ENCODE results near the gene IGF1R.

The IGF1R gene

DNA sequence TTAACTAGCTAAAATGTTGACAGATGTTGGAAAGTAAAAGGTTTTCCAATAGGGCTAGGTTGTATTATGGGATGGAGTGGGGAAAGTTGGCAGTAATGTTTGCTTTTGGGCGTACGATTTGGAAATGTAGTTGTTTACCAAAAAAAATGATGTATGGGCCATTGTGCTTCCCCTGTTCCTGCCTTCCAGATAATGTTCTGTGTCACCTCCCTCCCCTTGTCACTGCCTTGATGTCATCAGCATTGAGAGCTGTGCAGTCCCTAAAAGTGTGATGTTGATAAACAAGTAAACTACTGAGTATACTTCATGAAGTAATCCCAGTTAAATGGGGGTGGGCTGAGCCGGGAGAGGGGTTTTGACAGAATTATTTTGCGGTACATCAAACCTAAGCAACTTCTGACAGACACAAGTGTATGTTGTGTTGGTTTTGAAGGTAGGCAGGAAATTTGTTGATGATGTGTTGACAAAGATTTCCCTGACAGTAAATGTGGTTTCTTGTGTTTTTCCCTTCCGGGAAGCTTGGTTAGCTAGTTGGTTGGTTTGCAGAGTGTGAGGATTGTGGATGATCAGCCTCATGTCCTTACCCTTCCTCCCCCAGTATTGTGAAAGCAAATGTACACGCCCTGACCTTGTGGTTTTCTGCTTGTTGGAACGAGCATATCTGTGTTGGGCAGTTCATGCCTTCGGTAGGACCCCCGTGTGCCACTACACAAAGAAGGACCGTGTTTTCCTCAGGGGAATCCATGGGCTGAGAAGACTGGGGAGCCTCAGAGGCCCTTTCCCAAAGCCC, 271.9 kb downstream of the IGF1R start:
- peaks cover 48% of the 10 kb centered on the region for H3K36me3 Mint-ChIP-seq (ENCODE audit: low read depth)

DNA sequence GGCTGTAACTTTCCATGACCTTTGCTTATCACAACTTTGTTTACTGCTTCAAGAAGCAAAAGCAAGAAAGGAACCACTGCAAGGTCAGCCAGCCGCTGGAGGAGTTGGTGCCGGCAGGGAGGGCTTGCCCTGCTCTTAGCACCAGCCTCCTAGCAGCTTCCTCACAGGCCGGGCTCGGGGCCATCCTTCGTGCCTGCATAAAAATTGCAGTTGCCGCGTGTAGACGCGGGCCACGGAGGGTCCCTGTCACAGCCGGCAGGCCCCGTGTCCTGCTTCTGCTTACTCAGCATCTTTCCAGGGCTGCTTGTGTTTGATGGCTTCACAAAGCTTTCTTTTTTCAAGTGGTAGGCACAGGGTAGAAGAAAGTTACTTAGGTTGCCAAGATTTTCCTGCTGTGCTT, 274.8 kb downstream of the IGF1R start:
- H3K4me3 Mint-ChIP-seq, result no peak overlapping the region
- H3K27ac Mint-ChIP-seq, result no peak overlapping the region
- DNase-seq (ENCODE audit: low spot score), result no peak
- no peaks in the 10 kb centered on the region for H3K9me3 Mint-ChIP-seq
- peaks cover 17% of the 10 kb centered on the region for H3K4me1 Mint-ChIP-seq (ENCODE audit: low read depth)
- peaks cover 32% of the 10 kb centered on the region for H3K36me3 Mint-ChIP-seq (ENCODE audit: low read depth)
- no peaks in the 10 kb centered on the region for H3K27me3 Mint-ChIP-seq (ENCODE audit: low read depth)

More for the DNA sequence above, 271.9 kb downstream of the IGF1R start:
- no peak for DNase-seq (ENCODE audit: low spot score)
- no peaks in the 10 kb centered on the region for H3K9me3 Mint-ChIP-seq
- no peak overlapping the region for H3K27ac Mint-ChIP-seq
- peak overlapping the region; percentile 10 for H3K4me3 Mint-ChIP-seq
- peaks cover 19% of the 10 kb centered on the region for H3K4me1 Mint-ChIP-seq (ENCODE audit: low read depth)
- no peaks in the 10 kb centered on the region for H3K27me3 Mint-ChIP-seq (ENCODE audit: low read depth)

DNA sequence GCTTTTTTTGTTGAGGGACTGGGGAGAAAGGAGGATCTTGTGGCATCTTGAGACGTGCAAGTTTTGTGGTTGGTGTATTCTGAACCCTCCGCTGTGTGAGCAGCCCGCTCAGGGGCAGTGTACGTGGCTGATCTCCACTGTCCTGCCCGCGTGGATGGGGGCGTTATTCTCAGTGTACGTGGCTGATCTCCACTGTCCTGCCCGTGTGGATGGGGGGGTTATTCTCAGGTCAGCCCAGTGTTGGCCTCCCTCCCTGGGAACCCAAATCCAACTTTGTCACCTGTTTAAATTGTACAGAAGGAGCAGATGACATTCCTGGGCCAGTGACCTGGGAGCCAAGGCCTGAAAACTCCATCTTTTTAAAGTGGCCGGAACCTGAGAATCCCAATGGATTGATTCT, 275.2 kb downstream of the IGF1R start:
- no peak overlapping the region for H3K4me3 Mint-ChIP-seq
- no peak overlapping the region for H3K27ac Mint-ChIP-seq
- H3K9me3 Mint-ChIP-seq, result no peaks in the 10 kb centered on the region
- peaks cover 17% of the 10 kb centered on the region for H3K4me1 Mint-ChIP-seq (ENCODE audit: low read depth)
- DNase-seq (ENCODE audit: low spot score), result no peak
- peaks cover 28% of the 10 kb centered on the region for H3K36me3 Mint-ChIP-seq (ENCODE audit: low read depth)
- no peaks in the 10 kb centered on the region for H3K27me3 Mint-ChIP-seq (ENCODE audit: low read depth)

- Mint-ChIP-seq H3K27ac (no peak overlapping the region), H3K9me3 (no peaks in the 10 kb centered on the region), H3K4me1 (ENCODE audit: low read depth) (peaks cover 14% of the 10 kb centered on the region), H3K36me3 (ENCODE audit: low read depth) (peaks cover 21% of the 10 kb centered on the region), H3K4me3 (no peak overlapping the region), H3K27me3 (ENCODE audit: low read depth) (no peaks in the 10 kb centered on the region)
- DNase-seq (ENCODE audit: low spot score), result no peak
Observed at GRCh38 chr15:98924401-98925049, 276.2 kb downstream of the IGF1R start.

DNA sequence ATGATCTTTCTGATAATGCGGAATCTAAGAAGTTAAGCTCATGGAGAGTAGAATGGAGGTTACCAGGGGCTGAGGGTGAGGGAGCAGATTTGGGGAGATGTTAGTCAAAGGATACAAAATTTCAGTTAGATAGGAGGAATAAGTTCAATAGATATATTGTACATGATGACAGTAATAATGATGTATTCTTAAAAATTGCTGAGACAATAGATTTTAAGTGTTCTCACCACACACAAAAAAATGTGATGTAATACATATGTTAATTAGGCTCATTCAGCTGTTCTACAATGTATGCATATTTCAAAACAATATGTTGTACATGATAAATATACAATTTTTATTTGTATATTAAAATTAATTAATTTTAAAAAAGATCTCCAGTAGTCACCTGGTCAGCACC, 277.9 kb downstream of the IGF1R start:
- Mint-ChIP-seq H3K4me1 (ENCODE audit: low read depth) (no peaks in the 10 kb centered on the region), H3K27me3 (ENCODE audit: low read depth) (no peaks in the 10 kb centered on the region), H3K27ac (no peak overlapping the region), H3K36me3 (ENCODE audit: low read depth) (peaks cover 13% of the 10 kb centered on the region), H3K4me3 (no peak overlapping the region), H3K9me3 (no peaks in the 10 kb centered on the region)
- no peak for DNase-seq (ENCODE audit: low spot score)

DNA sequence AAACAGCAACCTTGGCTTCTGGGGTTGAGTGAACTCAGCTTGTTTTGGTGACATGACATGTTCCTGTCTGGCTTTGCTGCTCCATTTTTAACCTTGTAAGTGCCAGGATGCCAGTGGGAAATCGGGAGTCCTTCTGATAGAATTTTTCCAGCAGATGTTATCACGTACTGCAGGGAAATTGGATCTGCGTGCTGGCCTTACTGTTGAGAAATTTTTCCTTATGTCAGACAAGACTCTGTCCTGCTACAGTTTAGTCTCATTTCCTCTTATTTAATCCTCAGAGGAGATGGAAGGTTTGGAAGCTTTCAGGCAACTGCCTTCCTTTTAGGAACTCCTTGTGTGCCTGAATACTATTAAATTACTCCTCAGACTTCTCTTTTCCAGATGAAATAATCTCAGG, 278.7 kb downstream of the IGF1R start:
- Mint-ChIP-seq H3K4me1 (ENCODE audit: low read depth) (no peaks in the 10 kb centered on the region), H3K9me3 (no peaks in the 10 kb centered on the region), H3K27ac (no peak overlapping the region), H3K27me3 (ENCODE audit: low read depth) (no peaks in the 10 kb centered on the region), H3K36me3 (ENCODE audit: low read depth) (peaks cover 10% of the 10 kb centered on the region), H3K4me3 (no peak overlapping the region)
- DNase-seq (ENCODE audit: low spot score), result no peak

DNA sequence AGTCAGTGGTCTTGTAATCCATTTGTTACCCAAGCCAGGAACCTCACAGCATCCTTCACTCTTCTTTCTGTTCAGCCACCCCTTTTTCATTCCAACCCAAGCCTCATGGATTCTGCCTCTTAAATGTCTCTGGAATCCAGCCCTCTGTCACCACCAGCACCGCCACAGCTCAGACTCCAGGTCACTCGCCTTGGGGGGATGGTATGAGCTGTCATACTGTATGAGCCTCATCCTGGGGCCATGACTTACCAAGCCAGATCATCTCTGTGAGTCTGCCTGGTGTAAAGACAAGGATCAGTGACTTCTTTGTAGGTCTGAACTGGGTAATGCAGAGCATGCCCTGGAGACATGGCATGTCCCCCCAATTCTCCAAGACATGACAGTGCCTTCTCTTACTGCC, 279.7 kb downstream of the IGF1R start:
- peaks cover 2% of the 10 kb centered on the region for H3K36me3 Mint-ChIP-seq (ENCODE audit: low read depth)
- no peak overlapping the region for H3K4me3 Mint-ChIP-seq
- no peaks in the 10 kb centered on the region for H3K4me1 Mint-ChIP-seq (ENCODE audit: low read depth)
- H3K27ac Mint-ChIP-seq, result no peak overlapping the region
- H3K27me3 Mint-ChIP-seq (ENCODE audit: low read depth), result no peaks in the 10 kb centered on the region
- no peaks in the 10 kb centered on the region for H3K9me3 Mint-ChIP-seq
- no peak for DNase-seq (ENCODE audit: low spot score)

- no peaks in the 10 kb centered on the region for H3K27me3 Mint-ChIP-seq (ENCODE audit: low read depth)
- no peak overlapping the region for H3K4me3 Mint-ChIP-seq
- H3K36me3 Mint-ChIP-seq (ENCODE audit: low read depth), result no peaks in the 10 kb centered on the region
- DNase-seq (ENCODE audit: low spot score), result no peak
- no peaks in the 10 kb centered on the region for H3K4me1 Mint-ChIP-seq (ENCODE audit: low read depth)
- H3K9me3 Mint-ChIP-seq, result no peaks in the 10 kb centered on the region
- H3K27ac Mint-ChIP-seq, result no peak overlapping the region
Observed at GRCh38 chr15:98930576-98930975, 282.2 kb downstream of the IGF1R start.

GRCh38 chr15:98931004-98931403, 282.7 kb downstream of the IGF1R start:
- no peaks in the 10 kb centered on the region for H3K9me3 Mint-ChIP-seq
- no peak overlapping the region for H3K27ac Mint-ChIP-seq
- no peaks in the 10 kb centered on the region for H3K4me1 Mint-ChIP-seq (ENCODE audit: low read depth)
- no peak overlapping the region for H3K4me3 Mint-ChIP-seq
- H3K27me3 Mint-ChIP-seq (ENCODE audit: low read depth), result no peaks in the 10 kb centered on the region
- H3K36me3 Mint-ChIP-seq (ENCODE audit: low read depth), result peaks cover 3% of the 10 kb centered on the region
- no peak for DNase-seq (ENCODE audit: low spot score)

- Mint-ChIP-seq H3K9me3 (no peaks in the 10 kb centered on the region), H3K27ac (no peak overlapping the region)
- no peak for DNase-seq (ENCODE audit: low spot score)
Observed at GRCh38 chr15:98933406-98933805, 285.1 kb downstream of the IGF1R start.

GRCh38 chr15:98935736-98936135, 287.4 kb downstream of the IGF1R start:
- Mint-ChIP-seq H3K4me1 (ENCODE audit: low read depth) (peaks cover 10% of the 10 kb centered on the region), H3K9me3 (no peaks in the 10 kb centered on the region), H3K36me3 (ENCODE audit: low read depth) (peaks cover 12% of the 10 kb centered on the region), H3K4me3 (no peak overlapping the region), H3K27me3 (ENCODE audit: low read depth) (no peaks in the 10 kb centered on the region), H3K27ac (no peak overlapping the region)
- DNase-seq (ENCODE audit: low spot score), result no peak

More at GRCh38 chr15:98933406-98933805, 285.1 kb downstream of the IGF1R start:
- H3K4me3 Mint-ChIP-seq, result no peak overlapping the region
- peaks cover 10% of the 10 kb centered on the region for H3K4me1 Mint-ChIP-seq (ENCODE audit: low read depth)
- H3K36me3 Mint-ChIP-seq (ENCODE audit: low read depth), result peaks cover 9% of the 10 kb centered on the region
- H3K27me3 Mint-ChIP-seq (ENCODE audit: low read depth), result no peaks in the 10 kb centered on the region

DNA sequence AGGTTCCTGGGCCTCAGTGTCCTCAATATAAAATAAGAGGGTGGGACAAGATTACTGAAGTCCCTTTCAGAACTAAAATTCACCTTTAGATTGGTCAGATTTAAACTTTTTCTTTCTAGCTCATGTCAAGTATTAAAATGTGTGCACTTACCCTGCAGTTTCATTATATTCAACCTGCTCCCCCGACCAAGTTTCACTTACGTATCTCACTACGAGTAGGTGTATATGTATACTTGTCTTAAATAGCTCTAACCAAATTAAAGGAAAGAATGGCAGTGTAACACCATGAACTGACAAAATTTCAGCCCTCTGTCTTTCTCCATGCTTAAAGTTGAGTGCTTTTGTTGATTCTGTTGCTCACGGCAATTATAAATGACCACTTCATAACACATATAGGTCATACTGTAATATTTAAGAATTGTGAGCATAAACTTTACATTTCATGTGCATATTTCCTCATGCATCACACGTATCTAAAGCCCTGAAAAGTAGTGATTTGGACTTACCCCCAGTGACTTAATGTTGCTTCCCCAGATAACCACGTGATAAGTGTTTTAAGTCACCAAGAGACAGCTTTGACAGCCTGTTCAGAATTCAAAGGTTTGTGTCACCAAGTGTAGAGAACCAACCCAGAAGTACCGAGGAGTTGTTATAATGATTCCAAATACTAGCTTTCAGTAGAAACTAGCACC, 289.2 kb downstream of the IGF1R start:
- Mint-ChIP-seq H3K4me3 (no peak overlapping the region), H3K27me3 (ENCODE audit: low read depth) (no peaks in the 10 kb centered on the region), H3K9me3 (no peaks in the 10 kb centered on the region), H3K27ac (peak overlapping the region; percentile 12), H3K36me3 (ENCODE audit: low read depth) (peaks cover 15% of the 10 kb centered on the region), H3K4me1 (ENCODE audit: low read depth) (peaks cover 10% of the 10 kb centered on the region)
- peak; percentile 11 for DNase-seq (ENCODE audit: low spot score)

GRCh38 chr15:98938105-98938417, 289.7 kb downstream of the IGF1R start:
- H3K36me3 Mint-ChIP-seq (ENCODE audit: low read depth), result peaks cover 19% of the 10 kb centered on the region

DNA sequence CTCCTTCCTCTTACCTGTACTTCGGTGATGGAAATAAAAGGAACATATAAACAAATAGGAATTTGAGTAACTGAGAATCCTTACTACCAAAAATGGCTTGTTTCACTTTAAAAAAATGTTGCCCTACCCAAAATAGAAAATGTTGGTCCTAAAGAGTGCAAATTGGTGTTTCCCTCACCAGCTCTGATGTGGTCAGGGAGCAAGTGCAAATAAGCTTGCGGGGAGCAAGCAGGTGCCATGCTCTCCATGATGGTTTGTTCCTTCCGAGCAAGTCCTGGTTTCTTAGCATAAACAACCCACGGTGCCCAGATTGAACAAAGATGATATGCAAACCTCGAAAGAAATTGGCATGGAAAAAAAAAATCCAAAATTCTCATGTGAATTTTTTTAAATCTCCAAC, 290.5 kb downstream of the IGF1R start:
- Mint-ChIP-seq H3K4me3 (no peak overlapping the region), H3K27ac (no peak overlapping the region), H3K27me3 (ENCODE audit: low read depth) (no peaks in the 10 kb centered on the region), H3K36me3 (ENCODE audit: low read depth) (peaks cover 24% of the 10 kb centered on the region), H3K4me1 (ENCODE audit: low read depth) (peaks cover 10% of the 10 kb centered on the region), H3K9me3 (no peaks in the 10 kb centered on the region)
- no peak for DNase-seq (ENCODE audit: low spot score)

More at GRCh38 chr15:98938105-98938417, 289.7 kb downstream of the IGF1R start:
- Mint-ChIP-seq H3K27me3 (ENCODE audit: low read depth) (no peaks in the 10 kb centered on the region), H3K27ac (no peak overlapping the region), H3K4me1 (ENCODE audit: low read depth) (peaks cover 10% of the 10 kb centered on the region), H3K4me3 (no peak overlapping the region), H3K9me3 (no peaks in the 10 kb centered on the region)
- DNase-seq (ENCODE audit: low spot score), result no peak

Data from T-helper 2 cell treated with Interferon-gamma antibody and Interleukin-4, amounts not matched to agents 5 μg/mL and 100 μg/mL, for 36 hours (primary cell).